Esophagus squamous epithelium (tissue), 4 donors: ENCODE measurements around the gene NIPA2.

Source experiments
- CTCF ChIP-seq, 6 experiments: fragments of 450-650 bp in 4 of 6; fragments of 200-600 bp in 2 of 6; sonication (generic) in 2 of 6; IDR thresholded peaks; one replicate each; pipeline ENCODE4 v1.5.1; 2016 to 2019; ENCODE audit warnings: antibody characterized with exemption in 6 of 6, mild to moderate bottlenecking in 4 of 6, moderate library complexity in 4 of 6
- POLR2A ChIP-seq, 4 donors: fragments of 450-650 bp; IDR thresholded peaks; one replicate each; pipeline ENCODE4 v1.6.1; 2017; ENCODE audit warnings: antibody characterized with exemption in 4 of 4, mild to moderate bottlenecking in 4 of 4, moderate library complexity in 3 of 4

- TF ChIP-seq CTCF (IDR thresholded peaks at IDR 0.05), result no peak
- no peak for TF ChIP-seq POLR2A (IDR thresholded peaks at IDR 0.05)
Observed at GRCh38 chr15:22815766-22816165, 22.7 kb upstream of the NIPA2 start.
